CD4-positive, alpha-beta T cell treated with Interleukin-10 for 1 hour (primary cell): Measurements from ENCODE around the gene RETSAT.
"Not testable (repeated sequence)": the region's sequence is repeated elsewhere in the genome, so short reads cannot be mapped to it uniquely, and the experiment has no call there.

Experiments
- DNase-seq: peaks from one replicate; pipeline ENCODE4 v3.0.0-alpha.2; 2020

Gene RETSAT

GRCh38 chr2:85329701-85330100 is 24.6 kb downstream of the RETSAT start:
- DNase-seq, result not testable (repeated sequence)

- DNase-seq, result no peak
These were observed 25.1 kb downstream of the RETSAT start for GRCh38 chr2:85329181-85329651.

- DNase-seq, result peak; percentile 93
These were observed 26.3 kb downstream of the RETSAT start, which contains the start of gene TGOLN2 for GRCh38 chr2:85327822-85328617. Gene TGOLN2 (minus strand): TSS chr2:85327989. CDS start chr2:85327962, 27 bp downstream.

GRCh38 chr2:85327160-85327821 is 27.0 kb downstream of the RETSAT start:
- DNase-seq, result peak; percentile 52

- DNase-seq, result peak; percentile 63
These were observed 27.7 kb downstream of the RETSAT start for GRCh38 chr2:85326406-85327159.

- DNase-seq, result no peak
These were observed 28.9 kb downstream of the RETSAT start for GRCh38 chr2:85325466-85325811.

GRCh38 chr2:85324639-85325465 is 29.5 kb downstream of the RETSAT start:
- DNase-seq, result no peak

GRCh38 chr2:85323988-85324367 is 30.4 kb downstream of the RETSAT start:
- not testable (repeated sequence) for DNase-seq

- DNase-seq, result no peak
These were observed 30.9 kb downstream of the RETSAT start for GRCh38 chr2:85323351-85323987.

GRCh38 chr2:85319796-85320195 is 34.5 kb downstream of the RETSAT start:
- DNase-seq, result no peak

GRCh38 chr2:85318222-85319074 is 35.9 kb downstream of the RETSAT start:
- DNase-seq, result peak; percentile 22

- not testable (repeated sequence) for DNase-seq
These were observed 38.4 kb downstream of the RETSAT start for GRCh38 chr2:85315921-85316320.

- no peak for DNase-seq
These were observed 39.5 kb downstream of the RETSAT start for GRCh38 chr2:85314884-85315242.

GRCh38 chr2:85312404-85312803 is 41.9 kb downstream of the RETSAT start:
- no peak for DNase-seq

GRCh38 chr2:85310330-85310729 is 44.0 kb downstream of the RETSAT start:
- DNase-seq, result no peak

GRCh38 chr2:85309699-85310321 is 44.5 kb downstream of the RETSAT start:
- DNase-seq, result peak; percentile 21

GRCh38 chr2:85308896-85309555 is 45.3 kb downstream of the RETSAT start:
- no peak for DNase-seq

- no peak for DNase-seq
These were observed 46.1 kb downstream of the RETSAT start for GRCh38 chr2:85308201-85308600.

GRCh38 chr2:85307527-85307897 is 46.8 kb downstream of the RETSAT start:
- DNase-seq, result no peak
